Astrocyte (in vitro differentiated cells and primary cell): Measurements from ENCODE around the gene IL1R1. TPM values are rescaled to one million over a fixed set of nuclear protein-coding genes. Genes with fewer than 3 reads are reported as not detected.

ENCODE experiments used
- DNase-seq: peaks from one replicate; pipeline ENCODE4 v3.0.0-alpha.2; 2010; ENCODE audit warnings: low read depth
- FAIRE-seq: peaks from 2 replicates; lab custom pipeline; 2011; peaks lifted over from hg19 to GRCh38; lab: Jason Lieb, UNC
- H2AFZ ChIP-seq: 2 replicates; pipeline ENCODE4 v1.6.0; 2012; ENCODE audit warnings: low read depth, low read length, inconsistent platforms
- H3K27ac ChIP-seq: 2 replicates; pipeline ENCODE4 v1.5.1; 2011; ENCODE audit warnings: low read depth, low read length, inconsistent platforms
- H3K27me3 ChIP-seq: 2 replicates; pipeline ENCODE4 v1.6.0; 2011; ENCODE audit warnings: low read length, inconsistent platforms; ENCODE audit not compliant: insufficient read depth
- H3K36me3 ChIP-seq: 2 replicates; pipeline ENCODE4 v1.5.1; 2011; ENCODE audit warnings: low read length, inconsistent platforms; ENCODE audit not compliant: insufficient read depth
- H3K4me1 ChIP-seq: 2 replicates; pipeline ENCODE4 v1.5.1; 2011; ENCODE audit warnings: low read length, inconsistent platforms; ENCODE audit not compliant: insufficient read depth
- H3K4me2 ChIP-seq: 2 replicates; pipeline ENCODE4 v1.6.0; 2012; ENCODE audit warnings: low read length, inconsistent platforms
- H3K4me3 ChIP-seq: 2 replicates; pipeline ENCODE4 v1.5.1; 2011; ENCODE audit warnings: low read depth, mild to moderate bottlenecking, low read length, inconsistent platforms; ENCODE audit not compliant: insufficient read depth
- H3K79me2 ChIP-seq: 2 replicates; pipeline ENCODE4 v1.6.0; 2012; ENCODE audit warnings: mild to moderate bottlenecking, low read length, inconsistent platforms; ENCODE audit not compliant: insufficient read depth
- H3K9ac ChIP-seq: 2 replicates; pipeline ENCODE4 v1.6.0; 2012; ENCODE audit warnings: mild to moderate bottlenecking, low read length, inconsistent platforms
- H3K9me3 ChIP-seq: 2 replicates; pipeline ENCODE4 v1.5.1; 2012; ENCODE audit warnings: low read depth, mild to moderate bottlenecking, low read length, inconsistent platforms; ENCODE audit not compliant: insufficient read depth
- H4K20me1 ChIP-seq: 2 replicates; pipeline ENCODE4 v1.6.0; 2012; ENCODE audit warnings: low read length, inconsistent platforms; ENCODE audit not compliant: insufficient read depth
- H3K27ac Mint-ChIP-seq: one replicate; pipeline ENCODE4 v1.8.0; 2021; ENCODE audit warnings: mild to moderate bottlenecking, mixed read lengths; ENCODE audit not compliant: unreplicated experiment
- H3K27me3 Mint-ChIP-seq: one replicate; pipeline ENCODE4 v1.8.0; 2021; ENCODE audit warnings: low read depth, mixed read lengths; ENCODE audit not compliant: unreplicated experiment
- H3K36me3 Mint-ChIP-seq: one replicate; pipeline ENCODE4 v1.8.0; 2021; ENCODE audit warnings: low read depth, mixed read lengths; ENCODE audit not compliant: unreplicated experiment
- H3K4me1 Mint-ChIP-seq: one replicate; pipeline ENCODE4 v1.8.0; 2021; ENCODE audit warnings: low read depth, mixed read lengths; ENCODE audit not compliant: unreplicated experiment
- H3K4me3 Mint-ChIP-seq: one replicate; pipeline ENCODE4 v1.8.0; 2021; ENCODE audit warnings: mild to moderate bottlenecking, moderate library complexity, mixed read lengths; ENCODE audit not compliant: unreplicated experiment
- H3K9me3 Mint-ChIP-seq: one replicate; pipeline ENCODE4 v1.8.0; 2021; ENCODE audit warnings: mild to moderate bottlenecking, mixed read lengths; ENCODE audit not compliant: unreplicated experiment
- EZH2 ChIP-seq: IDR thresholded peaks from 2 replicates; pipeline ENCODE4 v1.6.1; 2012; ENCODE audit warnings: mild to moderate bottlenecking, low read length, inconsistent platforms; ENCODE audit not compliant: insufficient read depth
- total RNA-seq: library from RNA; stranded (reverse); gene quantifications from 2 replicates; pipeline ENCODE4 v1.2.1, GENCODE V29; 2021
- TF ChIP-seq, protein P1 (sequence below): IDR thresholded peaks from 2 replicates; pipeline ENCODE4 v1.5.1; 2011; ENCODE audit warnings: low read depth, mild to moderate bottlenecking, inconsistent platforms, low read length, moderate library complexity; ENCODE audit not compliant: insufficient read depth

Gene IL1R1
- total RNA-seq, 1 donor from 2014 or later, result 7.5 TPM

DNA sequence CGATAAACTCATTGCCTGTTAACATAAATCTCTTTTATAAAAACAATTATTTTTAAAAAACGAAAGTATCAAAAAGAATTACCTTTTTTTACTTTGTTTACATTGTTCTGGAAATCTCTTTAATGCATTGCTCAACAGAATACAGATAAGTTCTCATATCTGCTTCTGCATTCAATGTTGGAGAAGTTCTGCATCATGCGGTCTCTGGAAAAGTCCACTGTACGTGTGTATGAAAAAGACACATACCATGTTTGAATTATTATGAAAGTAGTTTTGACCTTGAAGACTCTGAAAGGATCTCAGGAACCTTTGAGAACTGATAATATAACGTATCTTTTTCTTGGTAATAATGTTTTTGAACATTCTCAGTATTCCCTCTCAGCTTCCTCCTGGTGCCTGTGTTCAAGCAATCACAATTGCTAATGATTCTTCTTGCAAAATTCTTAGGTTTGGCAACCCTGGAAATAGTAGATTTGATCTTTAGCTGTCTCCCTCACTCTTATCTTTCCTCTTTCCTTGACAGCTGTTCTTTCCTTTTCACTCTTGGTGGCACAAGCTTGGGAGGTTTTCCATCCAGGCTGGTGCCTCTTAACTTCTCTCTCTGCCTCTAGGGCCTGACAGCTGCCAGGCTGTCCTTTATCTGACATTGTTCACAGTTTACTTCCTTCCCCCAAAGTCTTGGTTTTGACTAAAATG is 12.4 kb upstream of the IL1R1 start:
- peaks cover 26% of the 10 kb centered on the region for H3K4me1 Mint-ChIP-seq
- no peak for FAIRE-seq

DNA sequence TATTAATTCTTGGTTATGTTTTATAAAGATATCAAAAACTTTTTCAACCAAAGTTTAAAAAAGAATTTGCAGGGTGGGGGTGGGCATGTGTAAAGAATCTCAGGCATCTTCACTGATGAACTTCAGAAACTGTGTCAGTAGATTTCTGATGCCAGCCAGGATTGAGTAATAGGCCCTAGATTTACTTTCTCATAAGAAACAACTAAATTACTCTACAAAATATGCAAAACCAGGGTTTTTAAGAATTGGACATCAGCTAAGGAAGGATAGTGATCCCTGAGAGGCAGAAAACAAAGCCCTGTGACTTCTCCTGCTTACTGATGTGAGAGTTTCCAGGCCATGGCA is 11.9 kb upstream of the IL1R1 start:
- H3K9me3 Mint-ChIP-seq, result peaks cover 5% of the 10 kb centered on the region
- Histone ChIP-seq H3K27me3 (no peaks in the 10 kb centered on the region), H2AFZ (no peak overlapping the region), H3K9me3 (no peaks in the 10 kb centered on the region), H3K27ac (no peak overlapping the region), H3K4me1 (peaks cover 19% of the 10 kb centered on the region), H4K20me1 (no peaks in the 10 kb centered on the region), H3K9ac (no peak overlapping the region), H3K4me2 (no peak overlapping the region), H3K36me3 (no peaks in the 10 kb centered on the region), H3K79me2 (no peaks in the 10 kb centered on the region), H3K4me3 (no peak overlapping the region)
- H3K27me3 Mint-ChIP-seq, result no peaks in the 10 kb centered on the region
- no peaks in the 10 kb centered on the region for H3K36me3 Mint-ChIP-seq
- H3K4me1 Mint-ChIP-seq, result peaks cover 24% of the 10 kb centered on the region
- no peak overlapping the region for H3K27ac Mint-ChIP-seq
- no peak overlapping the region for H3K4me3 Mint-ChIP-seq
- FAIRE-seq (no peak), DNase-seq (no peak)
- TF ChIP-seq EZH2, result no peak
- TF ChIP-seq, protein P1, sequence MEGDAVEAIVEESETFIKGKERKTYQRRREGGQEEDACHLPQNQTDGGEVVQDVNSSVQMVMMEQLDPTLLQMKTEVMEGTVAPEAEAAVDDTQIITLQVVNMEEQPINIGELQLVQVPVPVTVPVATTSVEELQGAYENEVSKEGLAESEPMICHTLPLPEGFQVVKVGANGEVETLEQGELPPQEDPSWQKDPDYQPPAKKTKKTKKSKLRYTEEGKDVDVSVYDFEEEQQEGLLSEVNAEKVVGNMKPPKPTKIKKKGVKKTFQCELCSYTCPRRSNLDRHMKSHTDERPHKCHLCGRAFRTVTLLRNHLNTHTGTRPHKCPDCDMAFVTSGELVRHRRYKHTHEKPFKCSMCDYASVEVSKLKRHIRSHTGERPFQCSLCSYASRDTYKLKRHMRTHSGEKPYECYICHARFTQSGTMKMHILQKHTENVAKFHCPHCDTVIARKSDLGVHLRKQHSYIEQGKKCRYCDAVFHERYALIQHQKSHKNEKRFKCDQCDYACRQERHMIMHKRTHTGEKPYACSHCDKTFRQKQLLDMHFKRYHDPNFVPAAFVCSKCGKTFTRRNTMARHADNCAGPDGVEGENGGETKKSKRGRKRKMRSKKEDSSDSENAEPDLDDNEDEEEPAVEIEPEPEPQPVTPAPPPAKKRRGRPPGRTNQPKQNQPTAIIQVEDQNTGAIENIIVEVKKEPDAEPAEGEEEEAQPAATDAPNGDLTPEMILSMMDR, result no peak

More for the DNA sequence above, 12.4 kb upstream of the IL1R1 start:
- no peak for DNase-seq
- Mint-ChIP-seq H3K36me3 (no peaks in the 10 kb centered on the region), H3K4me3 (no peak overlapping the region), H3K27ac (no peak overlapping the region), H3K9me3 (peaks cover 5% of the 10 kb centered on the region), H3K27me3 (no peaks in the 10 kb centered on the region)
- Histone ChIP-seq H3K4me2 (no peak overlapping the region), H3K4me3 (no peak overlapping the region), H4K20me1 (no peaks in the 10 kb centered on the region), H3K9ac (no peak overlapping the region), H3K27ac (no peak overlapping the region), H3K4me1 (peaks cover 19% of the 10 kb centered on the region), H3K27me3 (no peaks in the 10 kb centered on the region), H3K79me2 (no peaks in the 10 kb centered on the region), H2AFZ (no peak overlapping the region), H3K36me3 (no peaks in the 10 kb centered on the region), H3K9me3 (no peaks in the 10 kb centered on the region)
- TF ChIP-seq, protein P1, result no peak
- no peak for TF ChIP-seq EZH2

DNA sequence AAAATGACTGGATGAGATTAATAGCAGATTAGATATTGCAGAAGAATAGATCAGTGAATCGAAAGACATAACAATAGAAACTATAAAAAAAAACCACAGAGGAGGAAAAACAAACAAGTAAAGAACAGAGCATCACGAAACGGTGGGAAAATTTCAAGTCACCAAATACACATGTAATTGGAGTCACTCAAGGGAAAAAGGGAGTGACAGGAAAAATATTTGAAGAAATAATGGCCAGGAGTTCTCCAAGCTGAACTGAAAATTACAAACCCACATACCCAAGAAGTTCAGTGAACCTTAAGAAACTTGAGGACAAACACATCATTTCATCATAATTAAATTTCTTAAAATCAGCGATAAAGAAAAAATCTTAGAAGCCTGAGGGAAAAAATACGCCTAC is 11.0 kb upstream of the IL1R1 start:
- no peak overlapping the region for H3K27ac Mint-ChIP-seq
- no peaks in the 10 kb centered on the region for H3K27me3 ChIP-seq
- H3K9me3 ChIP-seq, result no peaks in the 10 kb centered on the region
- DNase-seq (no peak), FAIRE-seq (no peak)
- H3K27ac ChIP-seq, result no peak overlapping the region
- H3K36me3 Mint-ChIP-seq, result no peaks in the 10 kb centered on the region
- peaks cover 16% of the 10 kb centered on the region for H3K4me1 Mint-ChIP-seq
- no peak overlapping the region for H3K4me3 ChIP-seq
- TF ChIP-seq, protein P1, result no peak
- TF ChIP-seq EZH2, result no peak
- no peaks in the 10 kb centered on the region for H3K79me2 ChIP-seq
- H3K4me3 Mint-ChIP-seq, result no peak overlapping the region
- H3K36me3 ChIP-seq, result no peaks in the 10 kb centered on the region
- peaks cover 5% of the 10 kb centered on the region for H3K9me3 Mint-ChIP-seq
- H3K9ac ChIP-seq, result no peak overlapping the region
- H4K20me1 ChIP-seq, result no peaks in the 10 kb centered on the region
- peaks cover 17% of the 10 kb centered on the region for H3K4me1 ChIP-seq
- no peaks in the 10 kb centered on the region for H3K27me3 Mint-ChIP-seq
- H2AFZ ChIP-seq, result no peak overlapping the region
- H3K4me2 ChIP-seq, result no peak overlapping the region
